DND-41 (cell line): ENCODE data around the gene SMIM35.

Source experiments
- ATAC-seq: fragments of 200-7000 bp; cut with Tn5 transposase; 3 replicates; pipeline ENCODE4 v1.9.1; 2021; ENCODE audit warnings: low read depth; ENCODE audit not compliant: insufficient read depth
- DNase-seq: peaks from one replicate; pipeline ENCODE4 v3.0.0-alpha.2; 2020
- H2AFZ ChIP-seq: 2 replicates; pipeline ENCODE4 v1.6.0; 2012; ENCODE audit warnings: low read depth, low read length
- H3K27ac ChIP-seq: 2 replicates; pipeline ENCODE4 v1.5.1; 2012; ENCODE audit warnings: low read length, inconsistent platforms
- H3K27me3 ChIP-seq: fragments of 200-600 bp; sonication (generic); 2 replicates; pipeline ENCODE4 v1.6.0; 2012; ENCODE audit warnings: low read length, mild to moderate bottlenecking, inconsistent platforms; ENCODE audit not compliant: insufficient read depth, poor library complexity
- H3K36me3 ChIP-seq: 2 replicates; pipeline ENCODE4 v1.5.1; 2012; ENCODE audit warnings: low read length, inconsistent platforms; ENCODE audit not compliant: insufficient read depth
- H3K4me1 ChIP-seq: 2 replicates; pipeline ENCODE4 v1.5.1; 2012; ENCODE audit warnings: mild to moderate bottlenecking, low read length; ENCODE audit not compliant: insufficient read depth
- H3K4me2 ChIP-seq: 2 replicates; pipeline ENCODE4 v1.6.0; 2012; ENCODE audit warnings: mild to moderate bottlenecking, moderate library complexity, low read length, inconsistent platforms; ENCODE audit not compliant: insufficient read depth
- H3K4me3 ChIP-seq, 2 experiments: fragments of 200-600 bp in 1 of 2; shearing (Covaris generic) in 1 of 2; 2 replicates each; pipeline ENCODE4 v1.5.1; 2012 to 2016; ENCODE audit warnings: inconsistent platforms in 2 of 2, low read length in 2 of 2, mild to moderate bottlenecking in 2 of 2, low read depth in 1 of 2, moderate library complexity in 1 of 2
- H3K79me2 ChIP-seq: 2 replicates; pipeline ENCODE4 v1.6.0; 2012; ENCODE audit warnings: low read length, inconsistent platforms; ENCODE audit not compliant: insufficient read depth
- H3K9ac ChIP-seq: 2 replicates; pipeline ENCODE4 v1.6.0; 2012; ENCODE audit warnings: low read depth, mild to moderate bottlenecking, inconsistent platforms, low read length, moderate library complexity
- H3K9me3 ChIP-seq: 2 replicates; pipeline ENCODE4 v1.5.1; 2012; ENCODE audit warnings: low read length, moderate library complexity, mild to moderate bottlenecking, inconsistent platforms; ENCODE audit not compliant: insufficient read depth, severe bottlenecking
- H4K20me1 ChIP-seq: 2 replicates; pipeline ENCODE4 v1.6.0; 2012; ENCODE audit warnings: low read length; ENCODE audit not compliant: insufficient read depth
- CTCF ChIP-seq: IDR thresholded peaks from 2 replicates; pipeline ENCODE4 v1.5.1; 2012; ENCODE audit warnings: borderline replicate concordance, low read length, moderate library complexity, mild to moderate bottlenecking; ENCODE audit not compliant: poor library complexity, severe bottlenecking; ENCODE audit errors: extremely low read depth
- EZH2 ChIP-seq: IDR thresholded peaks from 3 replicates; pipeline ENCODE4 v1.6.1; 2012; ENCODE audit warnings: borderline replicate concordance, low read depth, mild to moderate bottlenecking, moderate library complexity, low read length, inconsistent platforms; ENCODE audit not compliant: severe bottlenecking

The SMIM35 gene

GRCh38 chr11:118002541-118003423, 84.0 kb downstream of the SMIM35 start:
- DNase-seq, result peak; percentile 45
- peak overlapping the region; percentile 42 for H3K27ac ChIP-seq
- no peaks in the 10 kb centered on the region for H3K36me3 ChIP-seq
- no peak overlapping the region for H3K4me2 ChIP-seq
- H2AFZ ChIP-seq, result no peak overlapping the region
- H4K20me1 ChIP-seq, result no peaks in the 10 kb centered on the region
- H3K9ac ChIP-seq, result no peak overlapping the region
- no peak for TF ChIP-seq CTCF
- TF ChIP-seq EZH2, result no peak
- H3K27me3 ChIP-seq, result no peaks in the 10 kb centered on the region
- ATAC-seq, result peak; percentile 71
- peaks cover 24% of the 10 kb centered on the region for H3K4me1 ChIP-seq
- H3K9me3 ChIP-seq, result no peaks in the 10 kb centered on the region
- no peaks in the 10 kb centered on the region for H3K79me2 ChIP-seq
- H3K4me3 ChIP-seq, result no peak overlapping the region

DNA sequence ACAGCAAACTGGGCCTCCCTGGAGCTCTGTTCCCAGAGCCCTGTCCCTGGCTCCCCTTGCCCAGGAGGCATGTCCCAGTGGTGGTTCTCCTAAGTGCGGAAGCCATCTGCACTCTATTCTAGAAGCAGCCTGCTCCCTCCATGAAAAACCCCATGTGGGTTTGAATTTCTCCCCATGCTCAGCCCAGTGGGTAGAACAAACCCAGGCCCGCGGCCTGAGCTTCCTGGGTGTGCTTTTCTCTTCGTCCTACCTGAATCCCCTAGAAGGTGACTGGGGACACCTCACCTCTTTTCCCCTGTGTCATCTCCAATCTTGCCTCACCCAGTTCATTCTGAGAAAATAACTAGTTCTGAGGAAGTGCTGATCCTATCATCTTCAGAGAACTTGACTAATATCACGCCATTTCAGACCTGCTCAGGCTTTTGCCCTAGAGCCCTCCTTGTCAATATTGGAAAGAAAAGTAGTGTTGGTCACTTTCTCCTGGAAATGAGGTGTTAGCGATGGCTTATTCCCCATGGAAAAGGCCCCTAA, 84.7 kb downstream of the SMIM35 start:
- no peaks in the 10 kb centered on the region for H3K36me3 ChIP-seq
- peaks cover 24% of the 10 kb centered on the region for H3K4me1 ChIP-seq
- H3K27me3 ChIP-seq, result no peaks in the 10 kb centered on the region
- no peak overlapping the region for H3K4me3 ChIP-seq
- no peak overlapping the region for H3K4me2 ChIP-seq
- no peaks in the 10 kb centered on the region for H4K20me1 ChIP-seq
- H3K79me2 ChIP-seq, result no peaks in the 10 kb centered on the region
- TF ChIP-seq EZH2, result no peak
- no peak for TF ChIP-seq CTCF
- H2AFZ ChIP-seq, result no peak overlapping the region
- ATAC-seq (no peak), DNase-seq (no peak)
- no peaks in the 10 kb centered on the region for H3K9me3 ChIP-seq
- peak overlapping the region; percentile 42 for H3K27ac ChIP-seq
- no peak overlapping the region for H3K9ac ChIP-seq

GRCh38 chr11:118001494-118001971, 85.2 kb downstream of the SMIM35 start:
- Histone ChIP-seq H3K4me1 (peaks cover 24% of the 10 kb centered on the region), H3K4me2 (no peak overlapping the region), H3K27me3 (no peaks in the 10 kb centered on the region), H4K20me1 (no peaks in the 10 kb centered on the region), H3K4me3 (no peak overlapping the region), H3K27ac (no peak overlapping the region), H3K9ac (no peak overlapping the region), H3K36me3 (no peaks in the 10 kb centered on the region), H3K79me2 (no peaks in the 10 kb centered on the region), H2AFZ (no peak overlapping the region), H3K9me3 (no peaks in the 10 kb centered on the region)
- ATAC-seq (peak; percentile 59), DNase-seq (peak; percentile 26)
- TF ChIP-seq CTCF (no peak), EZH2 (no peak)
